HepG2 (cell line): ENCODE data around the gene GSTT2. TPM values are rescaled to one million over a fixed set of nuclear protein-coding genes. Genes with fewer than 3 reads are reported as not detected.
A peak's percentile ranks its signal among the peaks of the same experiment; 100 is the strongest.

Source experiments
- AFF4 ChIP-seq: sonication (generic); formaldehyde crosslinking; IDR thresholded peaks from 2 replicates; pipeline ENCODE4 v1.4.0; 2020; ENCODE audit warnings: missing genetic modification reagents
- E2F5 ChIP-seq: sonication (generic); formaldehyde crosslinking; conservative IDR thresholded peaks from 2 replicates; pipeline ENCODE4 v1.4.0; 2020; ENCODE audit warnings: missing genetic modification reagents
- JUNB ChIP-seq: sonication (generic); formaldehyde crosslinking; IDR thresholded peaks from 2 replicates; pipeline ENCODE4 v1.8.0; 2022; ENCODE audit warnings: missing genetic modification reagents, mild to moderate bottlenecking, borderline replicate concordance
- KLF13 ChIP-seq: sonication (generic); formaldehyde crosslinking; IDR thresholded peaks from 2 replicates; pipeline ENCODE4 v1.4.0; 2020; ENCODE audit warnings: mild to moderate bottlenecking, missing genetic modification reagents
- MBD4 ChIP-seq: IDR thresholded peaks from 2 replicates; pipeline ENCODE4 v1.6.1; 2012; ENCODE audit warnings: low read length, inconsistent platforms, borderline replicate concordance
- XRCC5 ChIP-seq: fragments of 200-400 bp; formaldehyde crosslinking; optimal IDR thresholded peaks from 2 replicates; pipeline ENCODE3; 2017; ENCODE audit warnings: mild to moderate bottlenecking, low read length
- ZBTB14 ChIP-seq: sonication (generic); formaldehyde crosslinking; IDR thresholded peaks from 2 replicates; pipeline ENCODE4 v1.4.0; 2020; ENCODE audit warnings: missing genetic modification reagents
- ZBTB21 ChIP-seq: sonication (generic); formaldehyde crosslinking; IDR thresholded peaks from 2 replicates; pipeline ENCODE4 v1.4.0; 2020; ENCODE audit warnings: missing genetic modification reagents
- ZFP82 ChIP-seq: sonication (generic); formaldehyde crosslinking; IDR thresholded peaks from 2 replicates; pipeline ENCODE4 v1.5.1; 2020; ENCODE audit warnings: mild to moderate bottlenecking, missing genetic modification reagents, borderline replicate concordance
- ZNF253 ChIP-seq: sonication (generic); formaldehyde crosslinking; IDR thresholded peaks from 2 replicates; pipeline ENCODE4 v1.8.0; 2022; ENCODE audit warnings: mild to moderate bottlenecking, missing genetic modification reagents, borderline replicate concordance
- ZNF460 ChIP-seq: sonication (generic); formaldehyde crosslinking; IDR thresholded peaks from 2 replicates; pipeline ENCODE4 v1.5.1; 2020; ENCODE audit warnings: missing genetic modification reagents, mild to moderate bottlenecking, borderline replicate concordance
- ZNF772 ChIP-seq: sonication (generic); formaldehyde crosslinking; IDR thresholded peaks from 2 replicates; pipeline ENCODE4 v1.5.0; 2020; ENCODE audit warnings: mild to moderate bottlenecking, missing genetic modification reagents
- ZNF883 ChIP-seq: sonication (generic); formaldehyde crosslinking; IDR thresholded peaks from 2 replicates; pipeline ENCODE4 v1.5.1; 2020; ENCODE audit warnings: mild to moderate bottlenecking, missing genetic modification reagents; ENCODE audit errors: not compliant biosample characterization
- polyA plus RNA-seq, 8 experiments: library from polyadenylated mRNA; depleted of rRNA in 3 of 8; stranded (reverse) in 7 of 8; unstranded in 1 of 8; fragments of >200 nt; fragmentation: Illumina TruSeq in 4 of 8; extraction: Trizol in 4 of 8; gene quantifications; 2 replicates each; pipeline versions ENCODE4 v1.2.1 to v1.2.3, GENCODE V29; 2011 to 2016; ENCODE audit warnings: low read depth in 4 of 8, missing spikeins in 1 of 8, mixed read lengths in 1 of 8; ENCODE audit not compliant: insufficient read depth in 1 of 8
- total RNA-seq, 5 experiments: library from RNA; depleted of rRNA; stranded (reverse); fragments of >200 nt; fragmentation: Illumina TruSeq; extraction: Trizol; gene quantifications; 2 replicates each; pipeline ENCODE4 v1.2.3, GENCODE V29; 2016; ENCODE audit warnings: low read depth in 1 of 5
- TF ChIP-seq, protein P1 (sequence below): sonication (generic); formaldehyde crosslinking; IDR thresholded peaks from 2 replicates; pipeline ENCODE4 v1.4.0; 2020; ENCODE audit warnings: missing genetic modification reagents
- TF ChIP-seq, protein P2 (sequence below): IDR thresholded peaks from 2 replicates; pipeline ENCODE4 v1.6.1; 2018; ENCODE audit warnings: missing genetic modification reagents
- TF ChIP-seq, protein P3 (sequence below): sonication (generic); formaldehyde crosslinking; IDR thresholded peaks from 2 replicates; pipeline ENCODE4 v1.8.1; 2023; ENCODE audit warnings: mild to moderate bottlenecking, moderate library complexity, missing genetic modification reagents
- TF ChIP-seq, protein P4 (sequence below): sonication (generic); formaldehyde crosslinking; IDR thresholded peaks from 2 replicates; pipeline ENCODE4 v1.4.0; 2020; ENCODE audit warnings: missing genetic modification reagents

Gene GSTT2
- total and polyA plus RNA-seq, 2 of the 13 experiments (the other 11 are each of a cell fraction or from before 2014, with no cell fraction given), result not detected

DNA sequence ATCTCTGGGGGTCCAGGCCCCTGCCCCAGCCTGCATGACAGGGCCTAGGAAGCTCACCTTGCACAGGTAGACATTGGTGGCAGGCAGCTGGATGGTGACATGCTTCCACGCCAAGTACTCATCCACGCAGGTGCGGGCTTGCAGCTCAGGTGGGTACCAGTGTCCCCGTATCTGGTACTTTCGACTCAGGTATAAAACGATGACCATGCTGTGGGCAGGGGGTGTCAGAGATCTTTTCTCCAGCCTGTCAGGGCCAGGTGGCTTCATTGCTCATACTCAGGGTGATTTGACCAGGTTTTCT, 26.9 kb downstream of the GSTT2 start (continued):
- TF ChIP-seq ZNF772 (CRISPR knock-in tag) (no peak), ZBTB21 (CRISPR knock-in tag) (no peak), KLF13 (CRISPR knock-in tag) (0 out of 2 replicates have a peak, but pooled peaks have one; percentile 47), ZFP82 (no peak), ZNF460 (CRISPR knock-in tag) (no peak), AFF4 (CRISPR knock-in tag) (no peak), JUNB (0 out of 2 replicates have a peak, but pooled peaks have one; percentile 10), E2F5 (no peak), MBD4 (no peak), ZBTB14 (CRISPR knock-in tag) (no peak), XRCC5 (no peak), ZNF253 (CRISPR knock-in tag) (peak; percentile 31; the same call in 1 of the 2 replicates), ZNF883 (CRISPR knock-in tag) (peak; percentile 29)
- TF ChIP-seq, protein P1, sequence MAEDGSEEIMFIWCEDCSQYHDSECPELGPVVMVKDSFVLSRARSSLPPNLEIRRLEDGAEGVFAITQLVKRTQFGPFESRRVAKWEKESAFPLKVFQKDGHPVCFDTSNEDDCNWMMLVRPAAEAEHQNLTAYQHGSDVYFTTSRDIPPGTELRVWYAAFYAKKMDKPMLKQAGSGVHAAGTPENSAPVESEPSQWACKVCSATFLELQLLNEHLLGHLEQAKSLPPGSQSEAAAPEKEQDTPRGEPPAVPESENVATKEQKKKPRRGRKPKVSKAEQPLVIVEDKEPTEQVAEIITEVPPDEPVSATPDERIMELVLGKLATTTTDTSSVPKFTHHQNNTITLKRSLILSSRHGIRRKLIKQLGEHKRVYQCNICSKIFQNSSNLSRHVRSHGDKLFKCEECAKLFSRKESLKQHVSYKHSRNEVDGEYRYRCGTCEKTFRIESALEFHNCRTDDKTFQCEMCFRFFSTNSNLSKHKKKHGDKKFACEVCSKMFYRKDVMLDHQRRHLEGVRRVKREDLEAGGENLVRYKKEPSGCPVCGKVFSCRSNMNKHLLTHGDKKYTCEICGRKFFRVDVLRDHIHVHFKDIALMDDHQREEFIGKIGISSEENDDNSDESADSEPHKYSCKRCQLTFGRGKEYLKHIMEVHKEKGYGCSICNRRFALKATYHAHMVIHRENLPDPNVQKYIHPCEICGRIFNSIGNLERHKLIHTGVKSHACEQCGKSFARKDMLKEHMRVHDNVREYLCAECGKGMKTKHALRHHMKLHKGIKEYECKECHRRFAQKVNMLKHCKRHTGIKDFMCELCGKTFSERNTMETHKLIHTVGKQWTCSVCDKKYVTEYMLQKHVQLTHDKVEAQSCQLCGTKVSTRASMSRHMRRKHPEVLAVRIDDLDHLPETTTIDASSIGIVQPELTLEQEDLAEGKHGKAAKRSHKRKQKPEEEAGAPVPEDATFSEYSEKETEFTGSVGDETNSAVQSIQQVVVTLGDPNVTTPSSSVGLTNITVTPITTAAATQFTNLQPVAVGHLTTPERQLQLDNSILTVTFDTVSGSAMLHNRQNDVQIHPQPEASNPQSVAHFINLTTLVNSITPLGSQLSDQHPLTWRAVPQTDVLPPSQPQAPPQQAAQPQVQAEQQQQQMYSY (CRISPR knock-in tag), result no peak
- TF ChIP-seq, protein P2, sequence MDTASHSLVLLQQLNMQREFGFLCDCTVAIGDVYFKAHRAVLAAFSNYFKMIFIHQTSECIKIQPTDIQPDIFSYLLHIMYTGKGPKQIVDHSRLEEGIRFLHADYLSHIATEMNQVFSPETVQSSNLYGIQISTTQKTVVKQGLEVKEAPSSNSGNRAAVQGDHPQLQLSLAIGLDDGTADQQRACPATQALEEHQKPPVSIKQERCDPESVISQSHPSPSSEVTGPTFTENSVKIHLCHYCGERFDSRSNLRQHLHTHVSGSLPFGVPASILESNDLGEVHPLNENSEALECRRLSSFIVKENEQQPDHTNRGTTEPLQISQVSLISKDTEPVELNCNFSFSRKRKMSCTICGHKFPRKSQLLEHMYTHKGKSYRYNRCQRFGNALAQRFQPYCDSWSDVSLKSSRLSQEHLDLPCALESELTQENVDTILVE (CRISPR knock-in tag), result no peak
- TF ChIP-seq, protein P3, sequence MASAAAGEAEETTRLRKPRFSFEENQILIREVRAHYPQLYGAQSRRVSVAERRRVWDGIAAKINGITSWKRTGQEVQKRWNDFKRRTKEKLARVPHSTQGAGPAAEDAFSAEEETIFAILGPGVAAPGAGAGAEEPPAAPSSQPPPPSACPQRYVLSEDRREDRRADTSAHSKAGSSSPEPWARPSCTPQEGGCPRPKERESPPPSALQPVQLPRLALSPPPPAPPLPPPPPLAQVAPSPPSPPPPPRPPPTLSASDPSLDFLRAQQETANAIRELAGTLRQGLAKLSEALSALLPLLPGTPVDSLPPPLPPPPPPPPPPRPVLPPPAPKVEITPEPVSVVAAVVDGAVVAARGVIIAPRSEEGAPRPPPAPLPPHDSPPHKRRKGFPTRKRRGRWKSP (CRISPR knock-in tag), result no peak
- TF ChIP-seq, protein P4, sequence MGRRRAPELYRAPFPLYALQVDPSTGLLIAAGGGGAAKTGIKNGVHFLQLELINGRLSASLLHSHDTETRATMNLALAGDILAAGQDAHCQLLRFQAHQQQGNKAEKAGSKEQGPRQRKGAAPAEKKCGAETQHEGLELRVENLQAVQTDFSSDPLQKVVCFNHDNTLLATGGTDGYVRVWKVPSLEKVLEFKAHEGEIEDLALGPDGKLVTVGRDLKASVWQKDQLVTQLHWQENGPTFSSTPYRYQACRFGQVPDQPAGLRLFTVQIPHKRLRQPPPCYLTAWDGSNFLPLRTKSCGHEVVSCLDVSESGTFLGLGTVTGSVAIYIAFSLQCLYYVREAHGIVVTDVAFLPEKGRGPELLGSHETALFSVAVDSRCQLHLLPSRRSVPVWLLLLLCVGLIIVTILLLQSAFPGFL, result no peak
